HUDEP-2 (cell line): ENCODE measurements around the gene CPN1.
A peak's percentile ranks its signal among the peaks of the same experiment; 100 is the strongest.
"Not testable (repeated sequence)": the region's sequence is repeated elsewhere in the genome, so short reads cannot be mapped to it uniquely, and the experiment has no call there.

Experiments
- DNase-seq, 76 experiments: peaks; one replicate each; lab custom pipeline; 2025; ENCODE audit not compliant: unreplicated experiment in 76 of 76; lab: John Stamatoyannopoulos, UW

Gene CPN1

GRCh38 chr10:100081075-100082001 is at the start of gene CPN1:
CPN1 (minus strand) TSS chr10:100081869; CDS start chr10:100081625, 244 bp downstream.
- no peak for DNase-seq

GRCh38 chr10:100130831-100131230 is 49.2 kb upstream of the CPN1 start:
- DNase-seq = no peak

GRCh38 chr10:100129424-100129823 is 47.8 kb upstream of the CPN1 start:
- peak in 1 of 76 experiments; percentile 6 for DNase-seq

- DNase-seq = no peak
Observed at GRCh38 chr10:100128951-100129350, 47.3 kb upstream of the CPN1 start.

GRCh38 chr10:100125335-100125734 is 43.7 kb upstream of the CPN1 start:
- DNase-seq = not testable (repeated sequence)

- DNase-seq = no peak
Observed at GRCh38 chr10:100124097-100124496, 42.4 kb upstream of the CPN1 start.

- no peak for DNase-seq
Observed at GRCh38 chr10:100122780-100123179, 41.1 kb upstream of the CPN1 start.

GRCh38 chr10:100120550-100120949 is 38.9 kb upstream of the CPN1 start:
- DNase-seq = no peak

- DNase-seq = no peak
Observed at GRCh38 chr10:100119726-100120125, 38.1 kb upstream of the CPN1 start.

- DNase-seq = no peak
Observed at GRCh38 chr10:100114976-100115770, 33.5 kb upstream of the CPN1 start.

- DNase-seq = no peak
Observed at GRCh38 chr10:100114460-100114859, 32.8 kb upstream of the CPN1 start.

- DNase-seq = no peak
Observed at GRCh38 chr10:100109670-100110069, 28.0 kb upstream of the CPN1 start.

GRCh38 chr10:100106865-100107264 is 25.2 kb upstream of the CPN1 start:
- DNase-seq = no peak

GRCh38 chr10:100104300-100104699 is 22.6 kb upstream of the CPN1 start:
- no peak for DNase-seq

GRCh38 chr10:100103581-100103980 is 21.9 kb upstream of the CPN1 start:
- DNase-seq = no peak

GRCh38 chr10:100101192-100102076 is 19.8 kb upstream of the CPN1 start:
- no peak for DNase-seq

- DNase-seq = peak in 2 of 76 experiments; percentile 5 to 6
Observed at GRCh38 chr10:100100651-100101184, 19.0 kb upstream of the CPN1 start.

GRCh38 chr10:100089241-100089640 is 7.6 kb upstream of the CPN1 start:
- DNase-seq = no peak

GRCh38 chr10:100086708-100087107 is 5.0 kb upstream of the CPN1 start:
- DNase-seq = not testable (repeated sequence)

- DNase-seq = no peak
Observed at GRCh38 chr10:100085596-100085995, 3.9 kb upstream of the CPN1 start.
